Measurements from ENCODE around the gene STYXL1. TPM values are rescaled to one million over a fixed set of nuclear protein-coding genes. Genes with fewer than 3 reads are reported as not detected.

The STYXL1 gene
- total RNA-seq, 2 donors from 2014 or later = 9.3 to 14.6 TPM

DNA sequence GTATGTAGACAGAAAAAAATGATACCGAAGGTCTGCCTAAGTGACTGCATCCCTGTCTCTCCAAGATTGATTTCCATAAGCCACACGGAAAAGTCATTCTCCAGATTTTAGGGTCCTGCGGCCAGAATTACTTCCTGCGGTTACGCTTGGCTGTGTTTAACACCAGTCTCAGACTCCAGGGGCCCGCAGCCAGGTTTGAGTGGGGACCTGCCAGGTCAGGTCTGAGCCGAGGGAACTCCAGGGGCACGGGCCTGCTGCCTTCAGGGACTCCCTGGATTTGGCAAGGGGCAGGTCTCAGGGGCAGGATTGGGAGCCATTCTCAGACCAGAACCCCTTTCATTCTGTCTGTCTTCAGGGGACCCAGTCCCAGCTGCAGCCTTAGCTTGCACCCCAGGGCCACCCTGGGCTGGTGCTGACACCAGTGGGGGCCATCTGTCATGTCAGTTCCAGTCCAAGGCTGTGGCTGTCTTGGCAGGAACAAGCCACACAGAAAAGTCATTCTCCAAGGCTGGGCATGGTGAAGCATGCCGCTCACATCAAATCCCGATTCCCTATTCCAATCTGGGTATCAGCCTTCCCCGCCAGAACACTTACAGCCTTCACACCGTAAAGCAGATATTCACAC, 92.4 kb downstream of the STYXL1 start:
- DNase-seq (ENCODE audit: low spot score) (no peak), ATAC-seq (ENCODE audit: insufficient number of reproducible peaks, low FRiP score, low read depth) (no peak)
- peaks cover 24% of the 10 kb centered on the region for H3K36me3 ChIP-seq

DNA sequence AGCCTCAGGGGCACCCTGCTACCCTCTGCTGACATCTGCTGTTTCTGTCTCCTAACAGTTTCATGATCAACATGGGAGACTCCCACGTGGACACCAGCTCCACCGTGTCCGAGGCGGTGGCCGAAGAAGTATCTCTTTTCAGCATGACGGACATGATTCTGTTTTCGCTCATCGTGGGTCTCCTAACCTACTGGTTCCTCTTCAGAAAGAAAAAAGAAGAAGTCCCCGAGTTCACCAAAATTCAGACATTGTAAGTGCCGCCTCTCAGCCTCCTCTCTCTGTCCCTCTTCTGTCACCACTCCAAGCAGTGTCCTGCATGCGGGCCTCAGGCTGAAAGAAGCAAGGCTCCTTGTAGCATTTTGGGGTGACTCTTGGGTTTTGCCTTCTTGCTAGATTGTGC, 93.9 kb downstream of the STYXL1 start:
- TF ChIP-seq, protein P1, sequence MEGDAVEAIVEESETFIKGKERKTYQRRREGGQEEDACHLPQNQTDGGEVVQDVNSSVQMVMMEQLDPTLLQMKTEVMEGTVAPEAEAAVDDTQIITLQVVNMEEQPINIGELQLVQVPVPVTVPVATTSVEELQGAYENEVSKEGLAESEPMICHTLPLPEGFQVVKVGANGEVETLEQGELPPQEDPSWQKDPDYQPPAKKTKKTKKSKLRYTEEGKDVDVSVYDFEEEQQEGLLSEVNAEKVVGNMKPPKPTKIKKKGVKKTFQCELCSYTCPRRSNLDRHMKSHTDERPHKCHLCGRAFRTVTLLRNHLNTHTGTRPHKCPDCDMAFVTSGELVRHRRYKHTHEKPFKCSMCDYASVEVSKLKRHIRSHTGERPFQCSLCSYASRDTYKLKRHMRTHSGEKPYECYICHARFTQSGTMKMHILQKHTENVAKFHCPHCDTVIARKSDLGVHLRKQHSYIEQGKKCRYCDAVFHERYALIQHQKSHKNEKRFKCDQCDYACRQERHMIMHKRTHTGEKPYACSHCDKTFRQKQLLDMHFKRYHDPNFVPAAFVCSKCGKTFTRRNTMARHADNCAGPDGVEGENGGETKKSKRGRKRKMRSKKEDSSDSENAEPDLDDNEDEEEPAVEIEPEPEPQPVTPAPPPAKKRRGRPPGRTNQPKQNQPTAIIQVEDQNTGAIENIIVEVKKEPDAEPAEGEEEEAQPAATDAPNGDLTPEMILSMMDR (IDR thresholded peaks at IDR 0.05) = no peak
- Histone ChIP-seq H3K27me3 (replicated peaks; ENCODE audit: insufficient read depth) (no peaks in the 10 kb centered on the region), H3K4me1 (ENCODE audit: control insufficient read depth in 1 of 2, low read depth in 2 of 2) (peaks cover 5 to 20% of the 10 kb centered on the region in 2 donors), H3K4me3 (no peak overlapping the region), H3K9me3 (no peaks in the 10 kb centered on the region), H3K36me3 (peaks cover 24% of the 10 kb centered on the region), H3K27ac (no peak overlapping the region)
- ATAC-seq (ENCODE audit: insufficient number of reproducible peaks, low FRiP score, low read depth) (no peak), DNase-seq (ENCODE audit: low spot score) (no peak)

More for the DNA sequence above, 92.4 kb downstream of the STYXL1 start:
- H3K4me1 ChIP-seq (ENCODE audit: control insufficient read depth in 1 of 2, low read depth in 2 of 2) = peaks cover 5 to 12% of the 10 kb centered on the region in 2 donors
- no peak overlapping the region for H3K4me3 ChIP-seq
- H3K27ac ChIP-seq = peak overlapping the region in 1 of 2 donors; percentile 42
- H3K9me3 ChIP-seq = no peaks in the 10 kb centered on the region
- no peaks in the 10 kb centered on the region for H3K27me3 ChIP-seq (replicated peaks; ENCODE audit: insufficient read depth)
- TF ChIP-seq, protein P1 (IDR thresholded peaks at IDR 0.05) = no peak

DNA sequence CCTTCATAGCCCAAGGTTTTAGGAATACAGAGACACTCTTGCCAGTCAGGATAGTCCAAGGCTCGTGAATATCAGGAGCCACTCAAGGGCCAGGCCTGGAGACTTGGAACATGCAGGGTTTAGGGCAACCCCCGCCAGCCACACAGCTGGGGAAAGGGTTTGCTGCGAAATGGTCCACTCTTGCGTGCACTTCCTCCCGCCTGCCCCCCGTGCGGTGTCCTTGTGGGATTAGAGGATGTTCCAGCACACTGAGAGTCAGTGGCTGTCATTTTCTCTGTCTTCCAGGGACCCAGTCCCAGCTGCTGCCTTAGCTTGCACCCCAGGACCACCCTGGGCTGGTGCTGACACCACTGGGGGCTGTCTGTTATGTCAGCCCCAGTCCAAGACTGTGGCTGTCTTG, 94.4 kb downstream of the STYXL1 start:
- Histone ChIP-seq H3K36me3 (peaks cover 24% of the 10 kb centered on the region), H3K27ac (no peak overlapping the region), H3K27me3 (replicated peaks; ENCODE audit: insufficient read depth) (no peaks in the 10 kb centered on the region), H3K4me1 (ENCODE audit: control insufficient read depth in 1 of 2, low read depth in 2 of 2) (peaks cover 5 to 24% of the 10 kb centered on the region in 2 donors), H3K9me3 (no peaks in the 10 kb centered on the region), H3K4me3 (no peak overlapping the region)
- TF ChIP-seq, protein P1 (IDR thresholded peaks at IDR 0.05) = no peak
- DNase-seq (ENCODE audit: low spot score) = no peak
- ATAC-seq (ENCODE audit: insufficient number of reproducible peaks, low FRiP score, low read depth) = no peak

DNA sequence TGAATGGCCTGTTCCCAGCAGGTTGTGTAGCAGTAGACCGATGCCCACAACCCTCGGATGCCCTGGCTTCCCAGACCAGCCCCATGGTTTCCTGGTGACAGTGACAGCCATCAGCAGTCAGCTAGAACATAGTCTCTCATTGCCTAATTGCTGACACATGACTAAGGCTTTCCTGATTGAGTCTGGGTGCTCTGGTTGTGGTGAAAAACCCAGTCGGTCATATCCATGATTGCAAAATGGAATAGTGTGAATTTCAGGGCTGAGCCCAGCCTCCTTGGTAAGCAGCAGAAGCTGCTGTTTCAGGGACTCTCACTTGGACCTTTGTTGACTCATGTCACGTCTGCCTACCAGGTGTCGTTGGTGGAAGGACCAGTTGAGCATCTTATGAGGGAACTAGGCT, 96.3 kb downstream of the STYXL1 start:
- no peak overlapping the region for H3K27ac ChIP-seq
- no peaks in the 10 kb centered on the region for H3K9me3 ChIP-seq
- peaks cover 17% of the 10 kb centered on the region for H3K36me3 ChIP-seq
- peaks cover 5 to 28% of the 10 kb centered on the region in 2 donors for H3K4me1 ChIP-seq (ENCODE audit: control insufficient read depth in 1 of 2, low read depth in 2 of 2)
- no peak overlapping the region for H3K4me3 ChIP-seq
- ATAC-seq (ENCODE audit: insufficient number of reproducible peaks, low FRiP score, low read depth) (no peak), DNase-seq (ENCODE audit: low spot score) (no peak)
- H3K27me3 ChIP-seq (replicated peaks; ENCODE audit: insufficient read depth) = no peaks in the 10 kb centered on the region
- TF ChIP-seq, protein P1 (IDR thresholded peaks at IDR 0.05) = no peak

DNA sequence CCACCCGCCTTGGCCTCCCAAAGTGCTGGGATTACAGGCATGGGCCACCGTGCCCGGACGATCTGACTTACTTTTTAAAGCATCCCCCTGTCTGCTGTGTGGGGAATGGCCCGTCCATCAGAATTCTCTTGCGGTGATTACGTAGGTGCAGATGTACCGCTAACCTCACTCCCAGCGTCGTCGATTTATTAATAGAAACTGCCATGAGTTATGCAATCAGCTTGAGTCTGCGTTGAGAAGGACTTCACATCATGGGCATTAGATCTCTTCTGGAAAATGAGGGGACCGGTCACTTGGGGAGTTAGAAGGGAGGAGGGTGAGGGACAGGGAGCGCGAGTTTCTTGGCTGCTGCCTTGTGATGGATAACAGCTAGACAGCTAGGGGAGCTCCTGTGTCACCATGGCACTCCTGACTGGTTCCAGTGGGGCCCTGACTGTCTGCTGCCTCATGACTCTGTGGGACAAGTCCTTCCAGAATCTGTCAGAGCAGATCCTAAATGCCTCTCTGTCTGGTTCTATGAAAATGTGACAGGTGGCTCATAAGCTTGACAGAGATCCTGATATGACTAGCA, 97.6 kb downstream of the STYXL1 start:
- no peak overlapping the region for H3K4me3 ChIP-seq
- no peak for ATAC-seq (ENCODE audit: insufficient number of reproducible peaks, low FRiP score, low read depth)
- no peak for DNase-seq (ENCODE audit: low spot score)

More for the DNA sequence above, 97.6 kb downstream of the STYXL1 start:
- no peak overlapping the region for H3K27ac ChIP-seq
- TF ChIP-seq, protein P1 (IDR thresholded peaks at IDR 0.05) = no peak
- no peaks in the 10 kb centered on the region for H3K9me3 ChIP-seq
- H3K36me3 ChIP-seq = peaks cover 13% of the 10 kb centered on the region
- H3K4me1 ChIP-seq (ENCODE audit: control insufficient read depth in 1 of 2, low read depth in 2 of 2) = peaks cover 2 to 21% of the 10 kb centered on the region in 2 donors
- H3K27me3 ChIP-seq (replicated peaks; ENCODE audit: insufficient read depth) = no peaks in the 10 kb centered on the region

Measured in thoracic aorta (tissue), 2 donors.